Measurements from ENCODE around the gene IKBKE.

The IKBKE gene

DNA sequence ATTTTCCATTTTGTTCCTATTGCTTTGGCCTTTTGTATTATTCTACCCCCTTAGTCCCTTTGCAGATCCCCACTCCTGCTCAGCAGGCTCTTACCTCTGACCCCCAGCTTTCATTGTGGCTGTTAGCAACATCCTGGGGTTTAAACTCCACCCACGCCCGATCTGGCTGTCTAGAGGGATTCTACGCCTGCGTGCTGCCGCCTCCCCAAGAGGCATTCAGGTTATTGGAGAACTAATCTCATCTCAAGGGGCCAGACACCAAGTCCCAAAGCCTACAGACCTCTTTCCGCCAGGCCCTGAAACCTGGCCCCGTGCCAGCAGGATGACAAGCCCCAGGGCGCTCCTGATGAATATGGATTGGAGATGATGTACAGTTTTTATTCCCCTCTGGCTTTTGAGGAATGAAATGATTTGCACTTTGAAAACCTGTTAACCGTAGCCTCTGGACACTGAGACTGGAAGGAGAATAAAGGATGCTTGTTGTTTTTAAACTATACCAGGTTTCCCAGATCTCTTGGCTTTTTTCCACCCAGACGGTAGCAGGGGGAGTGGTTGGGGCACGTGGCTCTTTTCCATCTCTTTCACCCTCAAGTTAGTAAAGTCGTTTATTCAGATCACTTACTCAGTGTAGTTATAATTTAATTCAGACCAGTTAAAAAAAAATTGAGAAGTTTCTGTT is 14.5 kb upstream of the IKBKE start:
- DNase-seq: no peak

DNA sequence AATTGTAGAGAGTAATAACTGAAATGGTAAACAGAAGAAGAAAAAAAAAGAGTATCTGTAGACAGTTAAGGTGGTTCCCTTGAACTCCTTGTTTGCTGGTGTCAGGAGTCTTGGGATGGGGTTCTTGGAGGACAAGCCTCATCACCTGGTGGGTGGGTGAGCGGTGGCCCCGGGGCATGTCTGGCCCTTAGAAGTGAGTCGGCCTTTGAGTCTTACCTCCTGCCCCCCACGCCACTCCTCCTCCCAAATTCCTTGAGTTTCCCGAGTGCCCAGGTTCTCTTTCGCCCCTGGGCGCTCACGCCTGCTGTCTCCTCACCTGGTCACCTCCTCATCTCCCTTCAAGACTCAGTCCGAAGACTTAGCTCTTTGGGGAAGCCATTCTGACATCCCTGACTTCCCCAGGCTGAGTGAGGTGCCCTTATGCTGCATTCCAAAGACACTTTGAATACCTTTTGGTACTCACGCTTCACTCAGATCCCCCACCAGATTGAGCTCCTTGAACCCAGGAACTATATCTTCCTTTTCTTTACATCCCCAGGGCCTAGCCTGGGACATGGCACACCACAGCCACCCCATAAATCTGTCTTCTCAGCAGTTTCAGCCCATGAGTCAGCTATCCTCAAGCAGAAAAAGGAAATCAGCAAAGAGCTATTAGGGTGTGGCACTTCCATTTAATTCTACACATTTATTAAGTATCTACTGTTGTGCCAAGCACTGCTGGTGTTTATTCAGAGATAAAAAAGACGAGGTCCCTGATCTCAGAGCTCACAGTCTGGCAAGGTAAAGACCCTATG is 13.5 kb upstream of the IKBKE start:
- DNase-seq: no peak

DNA sequence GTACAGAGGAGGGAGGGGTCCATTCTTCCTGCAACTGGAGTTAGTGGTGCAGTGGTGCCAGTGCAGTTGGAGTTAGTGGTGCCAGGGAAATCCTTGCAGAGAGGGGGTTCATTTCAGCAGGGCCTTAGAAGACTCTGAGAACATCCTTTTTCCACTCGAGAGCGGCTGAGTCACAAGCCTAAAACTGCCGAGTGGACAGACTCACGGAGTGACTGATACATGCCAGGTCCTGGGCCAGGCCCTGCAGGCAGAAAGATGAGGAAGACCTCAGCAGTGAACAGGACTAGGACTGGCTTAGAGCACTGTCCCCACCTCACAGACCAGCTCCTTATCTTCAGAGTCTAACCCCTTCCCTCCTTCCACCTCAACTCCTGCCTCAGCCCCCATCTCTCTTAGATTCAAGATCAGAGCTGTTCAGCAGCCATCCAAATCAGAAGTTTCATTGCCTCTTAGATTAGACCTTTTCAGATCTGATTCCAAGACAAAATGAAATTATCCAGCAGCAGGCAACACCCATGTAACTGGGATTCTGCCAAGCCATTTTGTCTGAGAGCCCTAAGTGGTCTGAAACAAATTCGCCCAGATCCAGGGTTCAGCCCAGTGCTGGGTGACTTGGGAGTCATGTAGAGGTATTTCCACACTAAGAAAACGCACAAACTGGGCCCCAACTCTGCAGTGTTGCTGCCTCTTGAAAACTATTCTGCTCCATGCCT is 12.7 kb upstream of the IKBKE start:
- no peak for DNase-seq

DNA sequence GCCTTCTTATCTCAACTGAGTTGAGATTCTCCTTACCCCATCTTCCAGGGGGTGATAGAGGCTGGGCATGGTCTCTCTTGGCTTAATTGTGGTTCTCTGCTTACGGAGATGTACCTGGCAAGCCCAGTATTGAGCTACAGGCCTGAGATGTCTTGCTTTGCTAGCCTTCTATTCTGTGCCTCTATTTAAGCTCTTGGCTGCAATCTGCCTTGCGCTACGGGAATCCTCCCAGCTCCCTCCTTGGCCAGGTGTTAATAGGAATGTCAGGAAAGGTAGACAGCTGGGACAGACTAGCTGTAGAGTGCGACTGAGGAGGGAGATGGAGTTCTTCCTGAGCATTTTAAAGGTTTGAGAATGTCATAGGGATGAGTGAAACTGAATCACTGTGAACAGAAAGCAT is 10.6 kb upstream of the IKBKE start:
- no peak for DNase-seq

DNA sequence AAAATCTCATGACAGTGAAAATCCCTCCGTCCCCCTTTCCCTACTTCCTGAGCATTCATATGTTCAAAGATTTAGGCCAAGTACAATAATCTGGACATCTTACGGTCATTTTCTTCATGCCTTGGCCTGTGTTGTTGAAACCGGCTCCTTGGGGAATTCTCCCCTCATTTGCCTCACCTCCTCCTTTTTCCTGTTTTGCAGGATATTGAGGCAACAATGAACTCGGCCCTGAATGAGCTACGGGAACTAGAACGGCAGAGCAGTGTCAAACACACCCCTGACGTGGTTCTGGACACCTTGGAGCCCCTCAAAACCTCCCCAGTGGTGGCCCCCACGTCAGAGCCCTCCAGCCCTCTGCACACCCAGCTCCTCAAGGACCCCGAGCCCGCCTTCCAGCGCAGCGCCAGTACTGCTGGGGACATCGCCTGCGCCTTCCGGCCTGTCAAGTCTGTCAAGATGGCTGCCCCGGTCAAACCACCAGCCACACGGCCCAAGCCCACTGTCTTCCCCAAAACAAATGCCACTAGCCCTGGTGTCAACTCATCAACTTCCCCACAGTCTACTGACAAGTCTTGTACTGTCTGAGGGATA is 9.3 kb upstream of the IKBKE start:
- no peak for DNase-seq

DNA sequence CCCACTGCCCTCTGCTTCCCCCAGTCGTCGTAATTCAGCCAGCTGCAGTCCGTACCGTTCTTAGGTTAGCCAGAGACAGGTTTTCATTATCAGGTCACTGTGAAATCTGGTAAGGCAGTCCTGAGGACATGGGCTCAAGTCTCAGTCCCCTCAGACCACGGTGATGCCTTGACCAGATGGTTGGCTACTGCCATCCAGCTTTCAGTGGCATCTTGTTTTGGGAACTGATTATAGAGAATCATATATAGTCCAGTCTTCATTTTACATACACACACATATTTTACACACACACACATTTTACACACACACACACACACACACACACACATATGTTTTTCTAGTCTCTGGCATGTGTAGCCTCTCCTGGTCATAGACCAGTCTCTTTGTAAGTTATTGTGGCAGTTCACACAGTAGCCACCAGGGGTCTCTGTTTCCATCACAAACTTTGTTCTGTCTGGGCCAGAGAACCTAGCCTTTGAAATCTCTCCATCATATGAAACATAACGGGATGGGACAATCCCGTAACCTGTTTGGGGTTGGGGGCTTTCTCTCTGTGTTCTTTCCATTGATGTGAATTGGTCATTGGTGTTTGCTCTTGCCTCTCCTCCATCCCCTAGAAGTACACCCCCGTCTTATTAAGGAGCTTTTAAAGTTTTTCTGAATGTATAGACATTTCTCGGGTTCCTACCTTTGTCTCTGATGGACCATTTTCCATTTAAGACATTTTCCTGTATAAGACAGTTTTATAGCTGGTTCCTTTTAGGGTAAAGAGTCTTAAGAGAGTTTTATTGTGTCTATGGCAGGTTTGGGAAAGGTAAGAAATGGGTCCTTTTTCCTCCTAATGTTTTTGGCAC is 8.4 kb upstream of the IKBKE start:
- peak; percentile 7 for DNase-seq

DNA sequence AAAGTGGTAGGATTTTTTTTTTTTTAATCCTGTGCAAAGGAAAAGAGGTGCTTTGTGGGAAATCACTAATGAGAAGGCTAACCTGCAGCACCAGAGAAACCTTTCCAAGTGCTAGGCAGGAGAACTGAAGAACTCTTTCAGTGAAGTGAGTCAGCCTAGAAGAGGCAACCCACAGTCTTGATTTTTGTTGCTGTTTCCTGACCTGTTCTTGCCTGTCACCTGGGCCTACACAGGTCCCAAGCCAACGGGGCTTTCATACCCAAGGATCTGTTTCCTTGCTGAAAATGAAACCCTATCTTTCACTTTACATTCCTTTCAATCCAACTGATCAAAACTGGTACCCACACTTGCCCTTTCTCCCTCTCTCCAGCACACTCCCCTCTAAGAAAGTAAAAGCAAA is 7.1 kb upstream of the IKBKE start:
- no peak for DNase-seq

DNA sequence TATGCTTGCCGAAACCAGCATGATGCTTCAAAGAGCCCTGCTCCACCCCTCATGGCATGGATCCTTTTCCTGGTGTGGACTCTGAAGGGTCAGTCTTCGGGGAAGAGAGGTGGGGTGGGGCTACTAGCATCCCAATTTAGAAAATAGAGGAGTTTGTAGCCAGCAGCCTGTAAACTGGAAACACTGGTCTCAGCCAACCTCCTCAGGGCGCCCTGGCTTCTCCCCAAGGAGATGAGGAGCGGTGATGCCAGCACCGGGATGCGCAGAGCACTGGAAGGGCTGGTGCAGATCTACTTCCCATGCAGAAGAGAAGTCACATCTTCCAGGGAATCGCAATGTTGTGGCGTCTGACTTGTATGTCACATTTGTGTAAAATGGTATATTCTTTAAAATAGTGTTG is 6.4 kb upstream of the IKBKE start:
- DNase-seq: no peak

DNA sequence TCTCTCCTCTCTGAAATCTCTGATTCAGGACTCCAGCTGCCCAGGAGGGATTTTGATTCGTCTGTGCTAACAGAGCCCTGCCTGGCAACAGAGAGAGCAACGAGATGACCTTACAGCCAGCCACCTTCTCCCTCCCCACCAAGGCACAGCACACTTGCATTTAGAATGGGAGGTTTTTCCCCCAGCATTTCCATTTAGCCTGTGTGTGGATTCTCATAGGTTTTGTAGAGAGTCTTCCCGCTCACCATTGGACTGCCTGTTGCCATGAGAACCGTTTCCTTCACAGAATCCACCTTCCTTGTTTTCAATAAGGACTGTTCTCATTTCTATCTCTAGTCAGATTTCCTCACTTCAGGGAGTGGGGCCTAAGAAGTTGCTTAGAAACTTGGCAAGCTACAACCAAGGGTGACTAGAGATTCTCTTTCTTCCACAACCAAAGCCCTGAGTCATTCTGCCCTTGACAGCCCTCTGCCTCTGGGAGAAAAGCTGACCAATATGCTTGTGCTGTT is 5.8 kb upstream of the IKBKE start:
- no peak for DNase-seq

DNA sequence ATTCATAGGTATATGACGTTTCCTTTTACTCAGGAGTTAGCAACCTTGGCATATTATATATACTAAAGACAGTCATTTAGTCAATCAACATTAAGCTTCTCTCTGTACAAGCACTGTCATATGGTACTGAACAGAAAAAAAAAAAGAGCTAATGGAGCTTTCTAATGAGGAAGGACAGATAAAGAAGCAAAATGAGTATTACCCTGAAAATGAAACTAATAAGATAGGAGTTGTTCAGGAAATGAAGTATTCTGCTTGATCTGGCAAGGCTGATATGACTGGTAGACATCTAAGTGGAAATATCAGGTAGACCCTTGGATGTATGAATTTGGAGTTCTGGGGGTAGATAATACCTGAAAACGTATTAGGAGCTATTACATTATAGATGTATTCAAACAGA is 4.3 kb upstream of the IKBKE start:
- DNase-seq: no peak

DNA sequence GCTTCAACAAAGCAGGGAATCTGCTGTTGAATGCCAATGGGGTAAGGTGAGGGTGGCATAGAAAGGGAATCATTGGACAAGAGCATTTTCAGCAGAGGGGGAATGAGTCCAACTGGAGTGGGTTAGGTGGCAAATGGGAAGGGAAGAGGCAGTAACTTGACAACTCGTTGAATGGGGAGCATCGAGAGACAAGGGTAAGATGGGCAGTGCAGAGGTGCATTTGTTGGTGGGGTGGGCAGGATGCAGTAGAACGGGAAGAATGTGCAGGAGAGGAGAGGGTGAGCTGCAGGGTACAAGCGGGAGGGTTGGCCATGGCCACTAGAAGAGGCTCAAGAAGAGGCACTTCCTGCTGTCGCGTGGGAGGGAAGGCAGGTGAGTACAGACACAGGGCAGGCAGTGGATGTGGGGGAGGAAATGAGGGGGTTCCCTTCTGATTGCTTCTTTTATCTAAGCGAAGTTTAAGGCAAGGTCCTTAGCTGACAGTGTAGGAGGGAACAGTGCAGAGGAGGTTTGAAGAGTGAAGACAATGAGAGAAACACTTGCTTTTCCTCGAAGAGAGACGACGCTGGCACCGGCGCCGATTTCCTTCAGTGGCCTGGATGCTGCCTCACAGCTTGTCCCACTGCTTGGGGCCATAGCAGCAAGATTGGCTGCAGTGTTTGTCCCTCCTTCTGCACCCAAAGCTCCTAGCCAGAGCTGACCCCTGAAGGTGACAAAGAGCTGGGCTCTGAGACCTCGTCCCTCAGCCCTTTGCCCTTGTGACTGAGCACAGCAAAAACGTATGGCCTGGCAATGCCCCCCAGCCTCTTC is 3.2 kb upstream of the IKBKE start:
- DNase-seq: no peak

DNA sequence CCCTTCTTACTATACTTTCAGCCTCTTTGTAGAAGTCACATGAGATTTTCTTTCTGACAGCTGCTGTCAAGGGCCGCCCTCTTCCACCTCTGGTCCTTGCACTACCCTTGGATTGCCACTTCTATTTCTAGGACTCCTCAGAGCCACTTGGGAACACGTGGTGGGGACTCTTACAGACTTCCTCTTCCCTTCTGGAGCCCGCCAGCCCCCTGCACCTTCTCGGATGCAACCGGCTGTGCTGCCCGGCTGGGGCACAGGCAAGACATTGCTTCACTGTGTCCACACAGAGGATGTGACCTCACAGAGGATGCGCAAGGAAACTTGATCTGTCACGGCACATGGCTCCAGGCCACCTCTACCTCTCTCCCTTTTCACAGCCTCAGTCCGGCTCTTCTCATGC is 2.4 kb upstream of the IKBKE start:
- no peak for DNase-seq

DNA sequence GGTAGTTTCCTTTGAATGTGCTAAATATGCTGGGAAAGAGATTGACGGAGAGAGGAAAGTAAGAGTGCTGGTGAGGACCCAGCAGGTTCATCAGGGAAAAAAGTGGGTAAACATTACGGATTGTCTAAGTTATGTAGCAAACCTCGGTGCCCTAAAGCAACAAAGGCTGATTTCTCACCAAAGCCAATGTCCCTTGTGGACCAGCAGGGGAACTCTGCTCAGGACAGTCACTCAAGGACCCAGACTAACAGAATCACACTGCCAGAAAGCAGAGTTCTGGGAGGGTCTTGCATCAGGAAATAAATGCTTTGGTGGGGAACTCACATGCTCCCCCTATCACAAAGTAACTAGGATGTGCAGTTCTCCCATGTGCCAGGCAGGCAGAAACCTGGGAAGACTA is 1.7 kb upstream of the IKBKE start:
- no peak for DNase-seq

DNA sequence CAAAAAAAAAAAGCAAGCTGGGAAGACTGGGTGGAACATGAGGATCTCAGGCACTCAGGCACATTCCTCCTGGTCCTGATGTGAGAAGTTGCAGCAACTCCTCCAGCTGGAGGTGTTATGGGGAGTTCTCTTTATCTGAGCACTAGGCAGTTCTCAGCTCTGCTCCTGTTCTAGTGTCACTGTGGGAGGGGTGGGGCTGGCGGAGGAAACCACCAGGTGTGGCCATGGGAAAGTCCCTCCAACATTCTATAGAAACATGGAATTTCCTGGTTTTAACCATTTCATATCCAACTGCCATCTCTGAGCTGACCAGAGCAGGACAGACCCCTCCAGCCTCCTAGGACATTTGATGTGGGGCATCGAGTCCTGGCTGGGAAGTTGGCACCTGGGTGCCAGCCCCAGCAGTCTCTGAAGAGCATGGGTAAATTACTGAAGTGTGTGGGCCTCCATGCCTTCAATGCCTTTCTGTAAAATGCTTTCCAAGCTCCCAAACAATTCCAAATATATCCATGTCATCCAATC is 804 bp upstream of the IKBKE start:
- no peak for DNase-seq

DNA sequence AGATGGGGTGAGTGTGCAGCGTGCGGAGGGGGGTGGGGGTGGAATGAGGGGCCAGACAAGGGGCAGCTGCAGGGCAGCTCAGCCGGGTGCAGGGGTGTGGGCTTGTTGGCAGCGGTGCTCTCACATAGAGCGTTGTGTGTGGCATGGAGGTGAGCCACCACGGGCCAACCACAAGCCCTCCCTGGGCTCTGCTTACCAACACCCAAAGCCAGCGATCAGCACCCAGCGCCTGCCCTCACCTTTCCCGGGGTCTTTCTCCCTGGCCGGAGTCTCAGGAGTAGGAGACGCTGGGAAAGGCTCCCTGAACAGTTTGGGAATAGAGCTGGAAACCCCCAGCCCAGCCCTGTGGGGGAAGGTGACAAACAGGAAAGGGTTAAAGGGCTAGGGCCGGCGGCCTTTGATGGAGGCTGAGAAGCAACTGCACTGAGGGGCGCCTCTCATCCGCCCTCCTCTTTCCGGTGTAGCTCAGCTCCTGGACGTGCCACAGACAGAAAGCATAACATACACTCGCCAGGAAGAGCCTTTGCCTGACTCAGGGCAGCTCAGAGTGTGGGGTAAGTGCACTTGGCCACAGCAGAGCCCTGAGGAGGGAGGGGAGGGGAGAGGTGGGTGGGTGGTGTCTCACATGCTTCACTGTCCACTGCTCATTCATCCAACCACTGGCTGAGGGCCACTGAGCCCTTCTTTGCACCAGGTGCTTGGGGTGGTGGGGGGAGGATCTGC is 577 bp downstream of the IKBKE start:
- DNase-seq: no peak

DNA sequence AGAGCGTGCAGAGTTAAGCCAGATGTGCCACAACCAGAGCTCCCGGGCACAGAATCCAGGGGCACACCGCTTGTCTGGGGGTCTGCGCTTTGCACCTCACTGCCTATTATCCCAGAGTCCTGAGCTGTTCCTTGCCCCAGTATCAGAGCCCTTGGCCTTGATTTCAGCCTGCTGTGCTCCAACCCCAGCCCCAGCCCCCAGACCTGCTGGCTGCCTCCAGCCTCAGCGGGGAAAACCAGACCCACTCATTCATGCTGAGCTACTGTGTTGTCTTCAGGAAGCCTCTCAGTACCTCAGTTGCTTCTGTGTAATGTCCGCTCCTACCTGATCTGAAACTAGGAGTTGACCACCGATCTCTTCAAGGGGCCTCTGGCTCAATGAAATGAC is 1.1 kb downstream of the IKBKE start:
- DNase-seq: no peak

DNA sequence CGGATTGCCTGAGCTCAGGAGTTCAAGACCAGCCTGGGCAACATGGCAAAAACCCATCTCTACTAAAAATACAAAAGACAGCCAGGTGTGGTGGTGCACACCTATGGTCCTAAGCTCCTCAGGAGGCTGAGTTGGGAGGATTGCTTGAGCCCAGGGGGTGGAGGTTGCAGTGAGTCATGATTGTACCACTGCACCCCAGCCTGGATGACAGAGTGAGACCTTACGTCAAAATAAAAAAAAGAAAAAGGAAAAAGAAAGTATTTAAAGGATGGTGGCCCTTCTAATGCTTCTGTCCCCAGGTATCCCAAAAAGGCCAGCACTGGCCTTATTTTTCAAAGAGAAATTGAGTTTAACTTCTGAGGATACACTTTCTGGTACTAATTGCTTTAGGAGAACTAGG is 1.7 kb downstream of the IKBKE start:
- DNase-seq: no peak

DNA sequence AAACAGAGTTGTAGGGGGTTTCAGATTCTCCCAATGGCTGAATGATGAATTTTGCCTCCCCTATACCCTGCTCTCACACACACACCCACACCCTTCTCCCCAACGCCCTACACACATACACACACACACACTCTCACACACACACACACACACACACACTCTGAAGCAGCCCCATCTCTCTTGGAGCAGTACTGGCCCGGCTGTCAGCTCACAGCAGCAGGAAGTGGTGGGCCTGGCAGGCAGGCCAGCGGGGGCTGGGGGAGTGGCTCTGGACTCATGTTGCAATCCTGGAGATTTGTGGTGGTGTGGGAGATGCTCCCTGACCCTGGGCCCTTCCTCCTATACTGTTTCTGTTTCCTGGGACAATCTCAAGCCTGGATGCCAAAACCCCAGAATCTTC is 2.2 kb downstream of the IKBKE start:
- DNase-seq: no peak

DNA sequence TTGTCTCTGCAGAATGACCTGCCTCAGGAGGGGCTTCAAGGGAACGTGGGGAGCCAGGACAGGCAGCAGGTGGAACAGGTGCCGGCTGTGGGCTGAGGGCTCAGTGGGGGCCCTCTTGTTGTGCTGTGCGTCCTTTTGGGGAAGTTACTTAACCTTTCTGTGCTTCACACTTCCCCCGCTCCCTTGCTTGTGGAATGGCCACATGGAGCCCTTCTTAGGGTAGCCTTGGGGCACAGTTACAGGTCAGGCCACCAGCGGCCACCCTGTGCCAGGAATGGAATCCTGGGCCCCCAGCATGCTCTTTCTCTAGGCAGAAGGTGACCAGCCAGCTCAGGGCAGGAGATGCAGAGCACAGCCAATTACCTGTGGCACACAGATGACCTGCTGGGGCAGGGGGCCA is 2.6 kb downstream of the IKBKE start:
- DNase-seq: no peak

DNA sequence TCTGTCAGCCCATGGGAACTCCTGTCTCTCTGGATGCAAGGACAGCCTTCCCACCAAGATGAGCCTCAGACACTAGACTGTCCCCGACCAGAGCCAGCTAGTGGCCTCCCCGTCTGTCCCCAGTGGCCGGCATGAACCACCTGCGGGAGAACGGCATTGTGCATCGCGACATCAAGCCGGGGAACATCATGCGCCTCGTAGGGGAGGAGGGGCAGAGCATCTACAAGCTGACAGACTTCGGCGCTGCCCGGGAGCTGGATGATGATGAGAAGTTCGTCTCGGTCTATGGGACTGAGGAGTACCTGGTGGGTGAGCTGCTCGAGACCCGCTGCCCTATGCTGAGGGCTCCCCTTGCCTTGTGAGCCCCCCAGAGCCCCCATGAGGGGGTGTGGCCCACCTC is 5.8 kb downstream of the IKBKE start:
- no peak for DNase-seq

DNA sequence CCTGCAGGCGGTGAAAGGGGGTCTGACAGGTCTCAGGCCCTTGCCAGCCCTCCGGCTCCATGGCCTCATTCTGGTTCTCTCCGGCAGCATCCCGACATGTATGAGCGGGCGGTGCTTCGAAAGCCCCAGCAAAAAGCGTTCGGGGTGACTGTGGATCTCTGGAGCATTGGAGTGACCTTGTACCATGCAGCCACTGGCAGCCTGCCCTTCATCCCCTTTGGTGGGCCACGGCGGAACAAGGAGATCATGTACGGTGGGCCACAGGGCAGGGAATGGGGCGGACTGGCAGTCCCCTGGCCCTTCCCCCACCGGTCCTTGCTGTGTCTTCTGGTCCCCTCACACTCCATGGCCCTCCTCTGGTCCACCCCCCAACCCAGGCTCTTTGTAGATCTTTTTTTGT is 6.3 kb downstream of the IKBKE start:
- DNase-seq: no peak

Data from NCI-H774 (cell line).